Sigmoid colon (tissue), 4 donors: ENCODE results near the gene AADACL4.

Experiments
- CTCF ChIP-seq, 4 experiments: fragments of 450-650 bp in 3 of 4; fragments of 200-600 bp in 1 of 4; IDR thresholded peaks; one replicate each; pipeline ENCODE4 v1.5.1; 2016 to 2019; ENCODE audit warnings: antibody characterized with exemption in 4 of 4, mild to moderate bottlenecking in 3 of 4, moderate library complexity in 2 of 4
- POLR2A ChIP-seq, 2 donors: fragments of 450-650 bp; IDR thresholded peaks; one replicate each; pipeline ENCODE4 v1.6.1; 2016; ENCODE audit warnings: antibody characterized with exemption in 2 of 2, mild to moderate bottlenecking in 2 of 2, moderate library complexity in 2 of 2
- POLR2AphosphoS5 ChIP-seq, 4 donors: sonication (generic); formaldehyde crosslinking; IDR thresholded peaks; one replicate each; pipeline ENCODE4 v1.6.1; 2017; ENCODE audit warnings: antibody characterized with exemption in 4 of 4

- TF ChIP-seq POLR2A (IDR thresholded peaks at IDR 0.05) (peak in 1 of 2 donors; percentile 17), CTCF (IDR thresholded peaks at IDR 0.05) (peak; percentile 96 to 99 (median 98)), POLR2AphosphoS5 (IDR thresholded peaks at IDR 0.05) (peak; percentile 40 to 78 (median 65))
Measured at GRCh38 chr1:12619792-12620487, 23.9 kb upstream of the AADACL4 start.
